Neural crest cell (in vitro differentiated cells): Measurements from ENCODE around the gene SEMA4D. TPM values are rescaled to one million over a fixed set of nuclear protein-coding genes. Genes with fewer than 3 reads are reported as not detected.
A peak's percentile ranks its signal among the peaks of the same experiment; 100 is the strongest.

Source experiments
- DNase-seq: peaks from one replicate; pipeline ENCODE4 v3.0.0; 2021; ENCODE audit warnings: low read depth, mixed read lengths, low spot score
- H3K27ac Mint-ChIP-seq: one replicate; pipeline ENCODE4 v1.8.0; 2021; ENCODE audit warnings: mild to moderate bottlenecking, mixed read lengths; ENCODE audit not compliant: unreplicated experiment
- H3K27me3 Mint-ChIP-seq: 2 replicates; pipeline ENCODE4 v1.8.0; 2021; ENCODE audit warnings: low read depth, mild to moderate bottlenecking, mixed read lengths
- H3K36me3 Mint-ChIP-seq: 2 replicates; pipeline ENCODE4 v1.8.0; 2021; ENCODE audit warnings: low read depth, mild to moderate bottlenecking, mixed read lengths
- H3K4me1 Mint-ChIP-seq: 2 replicates; pipeline ENCODE4 v1.8.0; 2021; ENCODE audit warnings: mixed read lengths
- H3K4me3 Mint-ChIP-seq: one replicate; pipeline ENCODE4 v1.8.0; 2021; ENCODE audit warnings: mild to moderate bottlenecking, mixed read lengths
- H3K9me3 Mint-ChIP-seq: 2 replicates; pipeline ENCODE4 v1.8.0; 2021; ENCODE audit warnings: mixed read lengths
- CTCF ChIP-seq: fragments of 200-600 bp; sonication (generic); conservative IDR thresholded peaks from 2 replicates; pipeline ENCODE4 v1.5.0; 2021; ENCODE audit warnings: antibody characterized with exemption, mild to moderate bottlenecking
- total RNA-seq: library from RNA; stranded (reverse); gene quantifications from 2 replicates; pipeline ENCODE4 v1.2.1, GENCODE V29; 2021

SEMA4D gene
- total RNA-seq, 1 donor from 2014 or later: 33.5 TPM

GRCh38 chr9:89386206-89386605 is 111.7 kb downstream of the SEMA4D start:
- H3K27me3 Mint-ChIP-seq: no peaks in the 10 kb centered on the region
- peaks cover 6% of the 10 kb centered on the region for H3K36me3 Mint-ChIP-seq
- H3K9me3 Mint-ChIP-seq: no peaks in the 10 kb centered on the region
- no peaks in the 10 kb centered on the region for H3K4me1 Mint-ChIP-seq
- no peak overlapping the region for H3K4me3 Mint-ChIP-seq
- no peak overlapping the region for H3K27ac Mint-ChIP-seq
- DNase-seq: no peak
- TF ChIP-seq CTCF: no peak

GRCh38 chr9:89384783-89385182 is 113.1 kb downstream of the SEMA4D start:
- Mint-ChIP-seq H3K27ac (no peak overlapping the region), H3K9me3 (no peaks in the 10 kb centered on the region), H3K27me3 (no peaks in the 10 kb centered on the region), H3K4me3 (no peak overlapping the region), H3K4me1 (no peaks in the 10 kb centered on the region), H3K36me3 (peaks cover 4% of the 10 kb centered on the region)
- TF ChIP-seq CTCF: no peak
- no peak for DNase-seq

GRCh38 chr9:89383721-89384300 is 114.1 kb downstream of the SEMA4D start:
- H3K9me3 Mint-ChIP-seq: no peaks in the 10 kb centered on the region

GRCh38 chr9:89383030-89383720 is 114.7 kb downstream of the SEMA4D start:
- Mint-ChIP-seq H3K4me1 (no peaks in the 10 kb centered on the region), H3K27ac (peak overlapping the region; percentile 67), H3K36me3 (peaks cover 8% of the 10 kb centered on the region), H3K27me3 (no peaks in the 10 kb centered on the region), H3K9me3 (no peaks in the 10 kb centered on the region), H3K4me3 (no peak overlapping the region)
- TF ChIP-seq CTCF: no peak
- no peak for DNase-seq

More at GRCh38 chr9:89383721-89384300, 114.1 kb downstream of the SEMA4D start:
- Mint-ChIP-seq H3K4me1 (no peaks in the 10 kb centered on the region), H3K4me3 (no peak overlapping the region), H3K27ac (no peak overlapping the region), H3K27me3 (no peaks in the 10 kb centered on the region), H3K36me3 (peaks cover 6% of the 10 kb centered on the region)
- no peak for DNase-seq
- TF ChIP-seq CTCF: no peak

GRCh38 chr9:89382026-89382986 is 115.6 kb downstream of the SEMA4D start:
- TF ChIP-seq CTCF: no peak
- Mint-ChIP-seq H3K27ac (no peak overlapping the region), H3K4me3 (no peak overlapping the region), H3K36me3 (peaks cover 8% of the 10 kb centered on the region), H3K9me3 (no peaks in the 10 kb centered on the region), H3K27me3 (no peaks in the 10 kb centered on the region), H3K4me1 (no peaks in the 10 kb centered on the region)
- DNase-seq: no peak
